Nephron (organoid): ENCODE data around the gene GPR84.

Experiments
- H3K27ac Mint-ChIP-seq, 3 experiments: 2 replicates each; pipeline ENCODE4 v1.8.0; 2020; ENCODE audit warnings: mixed read lengths in 3 of 3, mild to moderate bottlenecking in 2 of 3, moderate library complexity in 1 of 3
- H3K27me3 Mint-ChIP-seq: 2 replicates; pipeline ENCODE4 v1.8.0; 2021; ENCODE audit warnings: low read depth, mild to moderate bottlenecking, moderate library complexity, mixed read lengths
- H3K36me3 Mint-ChIP-seq: 2 replicates; pipeline ENCODE4 v1.8.0; 2020; ENCODE audit warnings: low read depth, mixed read lengths
- H3K4me1 Mint-ChIP-seq: 2 replicates; pipeline ENCODE4 v1.8.0; 2020; ENCODE audit warnings: mixed read lengths
- H3K4me3 Mint-ChIP-seq, 3 experiments: 2 replicates each; pipeline ENCODE4 v1.8.0; 2020; ENCODE audit warnings: mild to moderate bottlenecking in 3 of 3, mixed read lengths in 3 of 3, moderate library complexity in 2 of 3
- H3K9me3 Mint-ChIP-seq: 2 replicates; pipeline ENCODE4 v1.8.0; 2020; ENCODE audit warnings: mixed read lengths
- TF ChIP-seq, protein P1 (sequence below), 3 experiments: fragments of 200-600 bp; sonication (generic); IDR thresholded peaks; one replicate each; pipeline ENCODE4 v1.5.0; 2021; ENCODE audit warnings: antibody characterized with exemption in 3 of 3; ENCODE audit not compliant: unreplicated experiment in 3 of 3

Gene GPR84

DNA sequence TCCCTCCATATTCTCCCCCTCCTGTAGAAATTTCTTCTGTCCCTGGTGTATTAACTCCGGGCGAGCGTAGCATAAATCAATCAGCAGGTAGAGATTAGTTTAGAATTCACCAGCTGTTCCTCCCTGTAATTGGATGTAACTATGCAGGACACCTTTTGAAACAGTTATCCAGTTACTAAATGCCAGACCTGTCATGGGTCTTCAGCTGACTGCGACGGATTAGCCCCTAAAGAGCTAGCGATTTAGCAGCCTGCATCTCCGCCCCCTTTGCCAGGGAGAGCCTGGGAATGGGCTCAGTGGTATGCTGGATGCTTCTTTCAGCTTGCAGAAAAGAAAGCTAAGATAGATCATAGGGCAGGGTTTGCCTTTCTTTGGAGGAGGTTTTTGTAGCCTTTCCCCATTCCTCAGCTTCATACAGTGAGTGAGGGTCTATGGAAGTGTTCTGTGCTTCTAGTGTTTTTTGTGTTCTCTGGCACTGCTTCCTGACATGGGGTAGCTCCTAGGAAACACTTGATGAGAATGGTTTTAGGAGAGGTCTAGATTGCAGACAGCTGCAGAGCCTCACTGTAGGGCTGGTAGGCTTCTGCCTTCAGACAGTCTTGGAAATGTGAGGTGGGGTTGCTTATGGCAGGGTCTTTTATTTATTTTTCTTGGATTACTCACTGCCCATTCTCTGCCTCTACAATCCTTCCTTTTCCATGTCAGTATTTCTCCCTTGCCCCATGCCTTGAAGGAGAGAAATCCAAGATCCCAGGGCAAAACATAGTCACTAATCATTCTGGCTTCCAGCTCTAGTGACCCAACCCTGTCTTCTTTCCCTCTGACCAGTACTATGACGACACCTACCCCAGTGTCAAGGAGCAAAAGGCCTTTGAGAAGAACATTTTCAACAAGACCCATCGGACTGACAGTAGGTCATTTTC is 22.6 kb downstream of the GPR84 start:
- Mint-ChIP-seq H3K4me1 (peaks cover 66% of the 10 kb centered on the region), H3K4me3 (peak overlapping the region; percentile 6 to 30 (median 13)), H3K27me3 (no peaks in the 10 kb centered on the region), H3K27ac (peak overlapping the region; percentile 91 to 93 (median 92)), H3K9me3 (no peaks in the 10 kb centered on the region), H3K36me3 (peaks cover 48% of the 10 kb centered on the region)
- TF ChIP-seq, protein P1, sequence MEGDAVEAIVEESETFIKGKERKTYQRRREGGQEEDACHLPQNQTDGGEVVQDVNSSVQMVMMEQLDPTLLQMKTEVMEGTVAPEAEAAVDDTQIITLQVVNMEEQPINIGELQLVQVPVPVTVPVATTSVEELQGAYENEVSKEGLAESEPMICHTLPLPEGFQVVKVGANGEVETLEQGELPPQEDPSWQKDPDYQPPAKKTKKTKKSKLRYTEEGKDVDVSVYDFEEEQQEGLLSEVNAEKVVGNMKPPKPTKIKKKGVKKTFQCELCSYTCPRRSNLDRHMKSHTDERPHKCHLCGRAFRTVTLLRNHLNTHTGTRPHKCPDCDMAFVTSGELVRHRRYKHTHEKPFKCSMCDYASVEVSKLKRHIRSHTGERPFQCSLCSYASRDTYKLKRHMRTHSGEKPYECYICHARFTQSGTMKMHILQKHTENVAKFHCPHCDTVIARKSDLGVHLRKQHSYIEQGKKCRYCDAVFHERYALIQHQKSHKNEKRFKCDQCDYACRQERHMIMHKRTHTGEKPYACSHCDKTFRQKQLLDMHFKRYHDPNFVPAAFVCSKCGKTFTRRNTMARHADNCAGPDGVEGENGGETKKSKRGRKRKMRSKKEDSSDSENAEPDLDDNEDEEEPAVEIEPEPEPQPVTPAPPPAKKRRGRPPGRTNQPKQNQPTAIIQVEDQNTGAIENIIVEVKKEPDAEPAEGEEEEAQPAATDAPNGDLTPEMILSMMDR (IDR thresholded peaks at IDR 0.05; ENCODE audit: unreplicated experiment in 3 of 3) = no peak

DNA sequence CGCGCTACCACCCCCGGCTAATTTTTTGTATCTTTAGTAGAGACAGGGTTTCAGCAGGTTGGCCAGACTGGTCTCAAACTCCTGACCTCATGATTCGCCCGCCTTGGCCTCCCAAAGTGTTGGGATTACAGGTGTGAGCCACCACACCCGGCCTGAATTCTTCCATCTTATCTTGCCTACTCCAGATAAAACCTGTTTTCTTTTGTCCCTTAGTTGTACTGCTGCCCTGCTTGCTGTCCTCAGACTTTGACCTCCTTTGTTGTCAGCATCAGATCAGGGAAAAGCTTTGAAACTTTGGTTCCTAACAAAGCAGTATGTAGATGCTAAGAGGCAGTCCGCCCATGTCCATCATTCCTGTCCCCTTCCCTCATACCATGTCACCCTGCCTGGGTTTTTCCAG is 23.4 kb downstream of the GPR84 start:
- peaks cover 45% of the 10 kb centered on the region for H3K36me3 Mint-ChIP-seq
- peaks cover 73% of the 10 kb centered on the region for H3K4me1 Mint-ChIP-seq
- TF ChIP-seq, protein P1 (IDR thresholded peaks at IDR 0.05; ENCODE audit: unreplicated experiment in 3 of 3) = no peak
- no peaks in the 10 kb centered on the region for H3K9me3 Mint-ChIP-seq
- peak overlapping the region; percentile 91 to 93 (median 92) for H3K27ac Mint-ChIP-seq
- H3K4me3 Mint-ChIP-seq = peak overlapping the region in 2 of 3 experiments; percentile 30 to 39
- no peaks in the 10 kb centered on the region for H3K27me3 Mint-ChIP-seq

DNA sequence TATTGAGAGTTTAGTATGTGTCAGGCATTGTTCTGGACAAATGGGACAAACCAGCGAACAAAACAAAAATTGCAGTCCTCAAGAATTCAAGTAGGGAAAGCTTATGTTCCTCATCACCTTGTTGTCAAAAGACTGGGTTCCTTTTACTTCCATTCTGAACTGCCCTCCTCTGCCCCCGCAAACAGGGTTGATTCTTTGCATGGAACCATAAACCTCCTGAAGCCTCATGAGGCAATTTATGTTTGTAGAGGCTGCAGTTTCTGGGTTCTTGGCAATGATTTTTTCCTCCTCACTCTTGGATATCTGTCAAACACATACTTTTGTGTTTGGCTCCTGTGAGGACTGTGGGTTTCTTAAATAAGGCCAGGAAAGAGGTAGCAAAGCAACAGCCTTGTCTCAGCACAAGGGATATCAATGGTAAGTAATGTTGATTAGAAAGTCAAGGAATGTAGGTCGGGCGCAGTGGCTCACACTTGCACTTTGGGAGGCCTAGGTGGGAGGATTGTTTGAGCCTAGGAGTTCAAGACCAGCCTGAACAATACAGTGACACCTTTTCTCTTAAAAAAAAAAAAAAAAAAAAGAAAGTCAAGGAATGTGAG is 25.5 kb downstream of the GPR84 start:
- H3K27ac Mint-ChIP-seq = peak overlapping the region; percentile 91 to 93 (median 92)
- no peaks in the 10 kb centered on the region for H3K27me3 Mint-ChIP-seq
- H3K36me3 Mint-ChIP-seq = peaks cover 36% of the 10 kb centered on the region
- H3K9me3 Mint-ChIP-seq = no peaks in the 10 kb centered on the region
- H3K4me1 Mint-ChIP-seq = peaks cover 75% of the 10 kb centered on the region
- TF ChIP-seq, protein P1 (IDR thresholded peaks at IDR 0.05; ENCODE audit: unreplicated experiment in 3 of 3) = no peak
- H3K4me3 Mint-ChIP-seq = peak overlapping the region in 2 of 3 experiments; percentile 16 to 59

GRCh38 chr12:54337854-54338650 is 26.2 kb downstream of the GPR84 start:
- peak overlapping the region in 2 of 3 experiments; percentile 0 to 6 for H3K4me3 Mint-ChIP-seq
- H3K27me3 Mint-ChIP-seq = no peaks in the 10 kb centered on the region
- TF ChIP-seq, protein P1 (IDR thresholded peaks at IDR 0.05; ENCODE audit: unreplicated experiment in 3 of 3) = no peak
- H3K27ac Mint-ChIP-seq = peak overlapping the region; percentile 91 to 93 (median 92)
- no peaks in the 10 kb centered on the region for H3K9me3 Mint-ChIP-seq
- peaks cover 70% of the 10 kb centered on the region for H3K4me1 Mint-ChIP-seq
- H3K36me3 Mint-ChIP-seq = peaks cover 30% of the 10 kb centered on the region

DNA sequence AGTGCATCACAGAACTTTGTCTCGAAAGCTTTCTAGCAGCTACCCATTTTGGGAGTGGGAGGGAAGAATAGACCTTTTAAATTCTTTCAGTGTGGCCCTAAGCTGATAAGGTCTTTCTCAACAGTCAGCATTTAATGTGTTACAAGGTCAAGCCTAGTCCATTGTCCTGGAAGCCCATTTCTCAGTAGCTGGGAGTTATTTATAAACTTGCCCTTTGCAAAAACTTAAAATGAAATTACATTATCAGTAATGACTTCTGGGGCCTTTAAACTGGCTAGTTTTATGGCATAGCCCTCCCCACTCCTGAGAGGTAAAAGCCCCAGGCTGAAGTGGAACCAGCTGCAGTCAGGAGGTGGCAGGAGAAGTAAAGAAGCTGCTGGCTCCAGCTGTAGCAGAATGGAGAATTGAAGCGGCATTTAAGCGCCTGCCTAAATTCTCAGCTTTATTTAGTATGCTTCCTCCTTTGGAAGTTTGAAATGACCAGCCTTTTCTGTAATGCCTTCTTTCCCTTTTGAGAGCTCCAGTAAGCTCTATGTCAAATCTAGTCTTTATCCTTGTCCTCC is 26.9 kb downstream of the GPR84 start:
- no peaks in the 10 kb centered on the region for H3K27me3 Mint-ChIP-seq
- no peaks in the 10 kb centered on the region for H3K9me3 Mint-ChIP-seq
- H3K4me1 Mint-ChIP-seq = peaks cover 66% of the 10 kb centered on the region
- TF ChIP-seq, protein P1 (IDR thresholded peaks at IDR 0.05; ENCODE audit: unreplicated experiment in 3 of 3) = peak in 1 of 3 experiments; percentile 15
- peak overlapping the region in 1 of 3 experiments; percentile 0 for H3K4me3 Mint-ChIP-seq
- H3K36me3 Mint-ChIP-seq = peaks cover 23% of the 10 kb centered on the region
- peak overlapping the region; percentile 91 to 93 (median 92) for H3K27ac Mint-ChIP-seq
